Parathyroid adenoma (tissue), 2 donors: Measurements from ENCODE around the gene FETUB.

Source experiments
- H2AFZ ChIP-seq: fragments of 300-600 bp; sonication (generic); one replicate; pipeline ENCODE4 v1.7.0; 2017; ENCODE audit warnings: antibody characterized with exemption, mild to moderate bottlenecking
- H3K27ac ChIP-seq: fragments of 300-600 bp; sonication (generic); one replicate; pipeline ENCODE4 v1.7.0; 2017
- H3K27me3 ChIP-seq: fragments of 300-600 bp; sonication (generic); one replicate; pipeline ENCODE4 v1.7.0; 2017; ENCODE audit warnings: low read length; ENCODE audit not compliant: control insufficient read depth, insufficient read depth
- H3K36me3 ChIP-seq: fragments of 300-600 bp; sonication (generic); one replicate; pipeline ENCODE4 v1.7.0; 2017; ENCODE audit warnings: low read length; ENCODE audit not compliant: control insufficient read depth, insufficient read depth
- H3K4me1 ChIP-seq: fragments of 300-600 bp; sonication (generic); one replicate; pipeline ENCODE4 v1.7.0; 2017; ENCODE audit warnings: control low read depth
- H3K4me2 ChIP-seq: fragments of 300-600 bp; sonication (generic); one replicate; pipeline ENCODE4 v1.7.0; 2017; ENCODE audit warnings: low read length
- H3K4me3 ChIP-seq: fragments of 300-600 bp; sonication (generic); one replicate; pipeline ENCODE4 v1.7.0; 2017; ENCODE audit warnings: low read depth, low read length
- H3K79me2 ChIP-seq: fragments of 300-600 bp; sonication (generic); one replicate; pipeline ENCODE4 v1.7.0; 2017; ENCODE audit warnings: control low read depth
- H3K9ac ChIP-seq: fragments of 300-600 bp; sonication (generic); one replicate; pipeline ENCODE4 v1.7.0; 2017; ENCODE audit warnings: mild to moderate bottlenecking
- H3K9me3 ChIP-seq: fragments of 300-600 bp; sonication (generic); one replicate; pipeline ENCODE4 v1.7.0; 2017; ENCODE audit warnings: low read length; ENCODE audit not compliant: control insufficient read depth
- TF ChIP-seq, protein P1 (sequence below): fragments of 300-600 bp; sonication (generic); IDR thresholded peaks from one replicate; pipeline ENCODE4 v1.7.0; 2017; ENCODE audit warnings: antibody characterized with exemption, mild to moderate bottlenecking
- donor health status: primary hyperparathyroidism.

Gene FETUB

DNA sequence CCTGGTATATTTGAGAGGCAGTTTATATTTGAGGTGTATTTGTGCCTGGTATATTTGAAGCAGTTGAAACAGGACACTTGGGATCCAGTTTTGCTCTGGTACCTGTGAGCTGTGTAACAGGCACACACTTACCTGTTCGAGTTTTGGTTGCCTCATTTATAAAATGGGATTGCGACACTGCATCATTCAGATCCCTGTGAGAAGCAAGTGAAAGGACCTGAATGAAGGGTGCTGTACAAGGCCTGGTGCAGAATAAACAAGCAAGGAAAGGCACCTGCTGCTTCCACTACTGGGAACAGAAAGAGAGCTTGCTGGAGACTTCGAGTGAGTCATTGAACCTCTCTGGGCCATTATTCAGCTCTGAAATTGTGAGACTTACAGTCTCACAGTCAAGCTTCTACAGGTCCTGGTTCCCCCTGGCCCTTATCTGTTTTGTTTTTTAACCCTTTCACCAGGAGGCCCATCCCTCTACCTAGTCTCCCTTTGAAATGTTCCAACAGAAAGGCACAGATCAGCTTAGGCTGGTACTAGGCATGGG lies 11.5 kb downstream of the FETUB start:
- H3K9ac ChIP-seq: no peak overlapping the region
- no peak overlapping the region for H3K4me2 ChIP-seq
- H3K9me3 ChIP-seq: no peaks in the 10 kb centered on the region
- no peaks in the 10 kb centered on the region for H3K27me3 ChIP-seq
- H3K27ac ChIP-seq: no peak overlapping the region
- H3K4me1 ChIP-seq: no peaks in the 10 kb centered on the region
- TF ChIP-seq, protein P1, sequence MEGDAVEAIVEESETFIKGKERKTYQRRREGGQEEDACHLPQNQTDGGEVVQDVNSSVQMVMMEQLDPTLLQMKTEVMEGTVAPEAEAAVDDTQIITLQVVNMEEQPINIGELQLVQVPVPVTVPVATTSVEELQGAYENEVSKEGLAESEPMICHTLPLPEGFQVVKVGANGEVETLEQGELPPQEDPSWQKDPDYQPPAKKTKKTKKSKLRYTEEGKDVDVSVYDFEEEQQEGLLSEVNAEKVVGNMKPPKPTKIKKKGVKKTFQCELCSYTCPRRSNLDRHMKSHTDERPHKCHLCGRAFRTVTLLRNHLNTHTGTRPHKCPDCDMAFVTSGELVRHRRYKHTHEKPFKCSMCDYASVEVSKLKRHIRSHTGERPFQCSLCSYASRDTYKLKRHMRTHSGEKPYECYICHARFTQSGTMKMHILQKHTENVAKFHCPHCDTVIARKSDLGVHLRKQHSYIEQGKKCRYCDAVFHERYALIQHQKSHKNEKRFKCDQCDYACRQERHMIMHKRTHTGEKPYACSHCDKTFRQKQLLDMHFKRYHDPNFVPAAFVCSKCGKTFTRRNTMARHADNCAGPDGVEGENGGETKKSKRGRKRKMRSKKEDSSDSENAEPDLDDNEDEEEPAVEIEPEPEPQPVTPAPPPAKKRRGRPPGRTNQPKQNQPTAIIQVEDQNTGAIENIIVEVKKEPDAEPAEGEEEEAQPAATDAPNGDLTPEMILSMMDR: no peak
- H3K4me3 ChIP-seq: no peak overlapping the region
- H3K36me3 ChIP-seq: no peaks in the 10 kb centered on the region
- no peak overlapping the region for H2AFZ ChIP-seq
- no peaks in the 10 kb centered on the region for H3K79me2 ChIP-seq

DNA sequence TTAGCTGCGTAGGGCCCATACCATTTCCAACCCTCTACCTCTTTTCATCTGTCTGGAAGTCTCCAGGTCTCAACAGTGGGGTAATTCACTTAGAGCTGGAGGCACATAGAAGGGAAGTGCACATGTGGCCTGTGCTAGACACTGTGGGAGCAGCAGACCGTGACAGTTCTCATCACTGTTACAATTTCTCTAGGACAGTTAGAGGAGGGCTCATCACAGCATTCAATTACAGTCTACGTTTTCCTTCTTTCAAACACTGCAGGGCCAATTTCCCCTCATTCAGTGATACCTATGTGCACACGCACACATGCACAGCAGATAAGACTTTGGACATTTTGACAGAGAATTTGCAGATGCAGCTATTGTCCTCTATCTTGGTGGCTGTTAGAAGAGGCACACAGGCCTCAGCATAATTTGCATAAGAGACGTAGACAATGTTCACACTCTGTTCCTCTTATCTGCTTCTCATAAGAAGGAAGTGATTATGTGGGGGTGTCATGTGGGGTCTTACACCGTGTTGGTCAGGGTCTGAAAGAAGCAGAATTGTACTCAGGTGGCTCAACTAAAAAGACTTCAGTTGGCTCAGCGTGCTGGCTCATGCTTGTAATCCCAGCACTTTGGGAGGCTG lies 13.0 kb downstream of the FETUB start:
- no peak overlapping the region for H3K27ac ChIP-seq
- TF ChIP-seq, protein P1: no peak
- no peaks in the 10 kb centered on the region for H3K79me2 ChIP-seq
- H3K9me3 ChIP-seq: no peaks in the 10 kb centered on the region
- H3K27me3 ChIP-seq: no peaks in the 10 kb centered on the region
- no peak overlapping the region for H3K4me2 ChIP-seq
- H2AFZ ChIP-seq: no peak overlapping the region
- no peak overlapping the region for H3K9ac ChIP-seq
- H3K36me3 ChIP-seq: no peaks in the 10 kb centered on the region
- no peak overlapping the region for H3K4me3 ChIP-seq
- no peaks in the 10 kb centered on the region for H3K4me1 ChIP-seq

DNA sequence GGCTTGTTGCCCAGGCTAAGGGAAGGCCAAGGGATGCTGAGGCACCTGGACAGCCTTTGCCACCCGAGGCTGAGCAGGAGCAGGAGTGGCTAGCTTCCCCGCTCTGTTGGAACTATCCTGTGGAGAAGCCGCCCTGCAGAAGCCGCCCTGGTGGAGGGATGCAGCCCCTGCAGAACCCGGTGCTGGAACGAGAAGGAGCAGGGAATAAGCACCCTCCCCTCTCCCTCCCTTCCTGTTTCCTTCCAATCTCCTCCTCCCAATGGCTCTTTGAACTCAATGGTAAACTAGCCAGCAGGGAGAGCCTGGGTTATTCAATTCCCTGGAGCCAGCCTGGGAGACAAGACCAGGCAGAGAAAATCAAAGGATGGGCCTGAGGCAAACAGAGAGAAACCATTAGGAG lies 13.8 kb downstream of the FETUB start:
- H3K27me3 ChIP-seq: no peaks in the 10 kb centered on the region
- no peak overlapping the region for H3K27ac ChIP-seq
- no peaks in the 10 kb centered on the region for H3K9me3 ChIP-seq
- no peaks in the 10 kb centered on the region for H3K4me1 ChIP-seq
- H3K4me2 ChIP-seq: no peak overlapping the region
- H3K9ac ChIP-seq: no peak overlapping the region
- no peaks in the 10 kb centered on the region for H3K79me2 ChIP-seq
- H3K4me3 ChIP-seq: no peak overlapping the region
- H3K36me3 ChIP-seq: no peaks in the 10 kb centered on the region
- H2AFZ ChIP-seq: no peak overlapping the region
- TF ChIP-seq, protein P1: no peak

DNA sequence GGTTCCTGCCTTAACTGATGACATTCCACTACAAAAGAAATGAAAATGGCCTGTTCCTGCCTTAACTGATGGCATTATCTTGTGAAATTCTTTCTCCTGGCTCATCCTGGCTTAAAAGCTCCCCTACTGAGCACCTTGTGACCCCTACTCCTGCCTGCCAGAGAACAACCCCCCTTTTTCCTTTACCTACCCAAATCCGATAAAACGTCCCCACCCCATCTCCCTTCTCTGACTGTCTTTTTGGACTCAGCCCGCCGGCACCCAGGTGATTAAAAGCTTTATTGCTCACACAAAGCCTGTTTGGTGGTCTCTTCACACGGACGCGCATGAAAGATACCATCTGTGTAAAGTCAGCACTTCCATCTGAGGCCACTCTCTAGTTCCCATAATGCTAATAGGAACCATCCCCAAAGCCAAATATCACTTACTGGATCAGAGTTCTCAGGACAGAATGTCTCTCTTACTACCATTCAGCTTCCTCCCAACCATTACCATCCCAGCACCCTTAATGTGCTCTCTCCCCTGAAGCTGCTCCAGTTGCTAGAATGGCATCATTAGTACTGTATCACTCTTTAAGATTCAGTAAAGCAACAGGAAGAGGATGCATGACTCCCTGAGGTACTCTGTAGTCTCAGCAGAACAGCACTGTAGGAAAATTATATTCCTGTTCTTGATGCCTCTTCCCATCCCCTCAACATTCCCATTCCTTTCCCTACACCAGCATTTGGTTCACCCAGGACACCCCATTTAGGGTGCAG lies 23.3 kb downstream of the FETUB start:
- H3K4me1 ChIP-seq: no peaks in the 10 kb centered on the region
- no peak overlapping the region for H3K27ac ChIP-seq
- no peak overlapping the region for H3K4me2 ChIP-seq
- H3K36me3 ChIP-seq: no peaks in the 10 kb centered on the region
- no peaks in the 10 kb centered on the region for H3K9me3 ChIP-seq
- TF ChIP-seq, protein P1: no peak
- H3K4me3 ChIP-seq: no peak overlapping the region
- no peak overlapping the region for H2AFZ ChIP-seq
- no peaks in the 10 kb centered on the region for H3K79me2 ChIP-seq
- H3K9ac ChIP-seq: no peak overlapping the region
- no peaks in the 10 kb centered on the region for H3K27me3 ChIP-seq
